ENCODE results near the gene FOXP2. TPM values are rescaled to one million over a fixed set of nuclear protein-coding genes. Genes with fewer than 3 reads are reported as not detected.

FOXP2 gene
- total and polyA plus RNA-seq, 2 of the 13 experiments (the other 11 are each of a cell fraction or from before 2014, with no cell fraction given): 0.90 TPM; not detected in 1

- TF ChIP-seq, protein P1, sequence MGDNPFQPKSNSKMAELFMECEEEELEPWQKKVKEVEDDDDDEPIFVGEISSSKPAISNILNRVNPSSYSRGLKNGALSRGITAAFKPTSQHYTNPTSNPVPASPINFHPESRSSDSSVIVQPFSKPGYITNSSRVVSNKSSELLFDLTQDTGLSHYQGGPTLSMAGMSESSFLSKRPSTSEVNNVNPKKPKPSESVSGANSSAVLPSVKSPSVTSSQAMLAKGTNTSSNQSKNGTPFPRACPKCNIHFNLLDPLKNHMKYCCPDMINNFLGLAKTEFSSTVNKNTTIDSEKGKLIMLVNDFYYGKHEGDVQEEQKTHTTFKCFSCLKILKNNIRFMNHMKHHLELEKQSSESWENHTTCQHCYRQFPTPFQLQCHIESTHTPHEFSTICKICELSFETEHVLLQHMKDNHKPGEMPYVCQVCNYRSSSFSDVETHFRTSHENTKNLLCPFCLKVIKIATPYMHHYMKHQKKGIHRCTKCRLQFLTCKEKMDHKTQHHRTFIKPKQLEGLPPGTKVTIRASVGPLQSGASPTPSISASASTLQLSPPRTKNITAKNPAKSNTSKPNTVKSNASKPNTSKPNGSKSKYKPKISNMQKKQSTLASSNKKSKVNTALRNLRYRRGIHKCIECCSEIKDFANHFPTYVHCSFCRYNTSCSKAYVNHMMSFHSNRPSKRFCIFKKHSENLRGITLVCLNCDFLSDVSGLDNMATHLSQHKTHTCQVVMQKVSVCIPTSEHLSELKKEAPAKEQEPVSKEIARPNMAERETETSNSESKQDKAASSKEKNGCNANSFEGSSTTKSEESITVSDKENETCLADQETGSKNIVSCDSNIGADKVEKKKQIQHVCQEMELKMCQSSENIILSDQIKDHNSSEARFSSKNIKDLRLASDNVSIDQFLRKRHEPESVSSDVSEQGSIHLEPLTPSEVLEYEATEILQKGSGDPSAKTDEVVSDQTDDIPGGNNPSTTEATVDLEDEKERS (CRISPR knock-in tag; IDR thresholded peaks at IDR 0.05): no peak
- TF ChIP-seq ZSCAN29 (CRISPR knock-in tag; conservative IDR thresholded peaks at IDR 0.05) (no peak), NFE2L1 (CRISPR knock-in tag; IDR thresholded peaks at IDR 0.05; ENCODE audit: borderline replicate concordance) (no peak), ZFP82 (CRISPR knock-in tag; IDR thresholded peaks at IDR 0.05; ENCODE audit: borderline replicate concordance) (no peak), ZNF775 (CRISPR knock-in tag; IDR thresholded peaks at IDR 0.05; ENCODE audit: borderline replicate concordance) (no peak), AGO2 (optimal IDR thresholded peaks at IDR 0.05; ENCODE audit: low read depth, low read length) (no peak)
- TF ChIP-seq, protein P2, sequence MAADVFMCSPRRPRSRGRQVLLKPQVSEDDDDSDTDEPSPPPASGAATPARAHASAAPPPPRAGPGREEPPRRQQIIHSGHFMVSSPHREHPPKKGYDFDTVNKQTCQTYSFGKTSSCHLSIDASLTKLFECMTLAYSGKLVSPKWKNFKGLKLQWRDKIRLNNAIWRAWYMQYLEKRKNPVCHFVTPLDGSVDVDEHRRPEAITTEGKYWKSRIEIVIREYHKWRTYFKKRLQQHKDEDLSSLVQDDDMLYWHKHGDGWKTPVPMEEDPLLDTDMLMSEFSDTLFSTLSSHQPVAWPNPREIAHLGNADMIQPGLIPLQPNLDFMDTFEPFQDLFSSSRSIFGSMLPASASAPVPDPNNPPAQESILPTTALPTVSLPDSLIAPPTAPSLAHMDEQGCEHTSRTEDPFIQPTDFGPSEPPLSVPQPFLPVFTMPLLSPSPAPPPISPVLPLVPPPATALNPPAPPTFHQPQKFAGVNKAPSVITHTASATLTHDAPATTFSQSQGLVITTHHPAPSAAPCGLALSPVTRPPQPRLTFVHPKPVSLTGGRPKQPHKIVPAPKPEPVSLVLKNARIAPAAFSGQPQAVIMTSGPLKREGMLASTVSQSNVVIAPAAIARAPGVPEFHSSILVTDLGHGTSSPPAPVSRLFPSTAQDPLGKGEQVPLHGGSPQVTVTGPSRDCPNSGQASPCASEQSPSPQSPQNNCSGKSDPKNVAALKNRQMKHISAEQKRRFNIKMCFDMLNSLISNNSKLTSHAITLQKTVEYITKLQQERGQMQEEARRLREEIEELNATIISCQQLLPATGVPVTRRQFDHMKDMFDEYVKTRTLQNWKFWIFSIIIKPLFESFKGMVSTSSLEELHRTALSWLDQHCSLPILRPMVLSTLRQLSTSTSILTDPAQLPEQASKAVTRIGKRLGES (CRISPR knock-in tag; IDR thresholded peaks at IDR 0.05; ENCODE audit: borderline replicate concordance): no peak
Measured at GRCh38 chr7:114659409-114660125, 245.0 kb downstream of the FOXP2 start (continued).
